ENCODE results near the gene ERCC6L2.

The ERCC6L2 gene

DNA sequence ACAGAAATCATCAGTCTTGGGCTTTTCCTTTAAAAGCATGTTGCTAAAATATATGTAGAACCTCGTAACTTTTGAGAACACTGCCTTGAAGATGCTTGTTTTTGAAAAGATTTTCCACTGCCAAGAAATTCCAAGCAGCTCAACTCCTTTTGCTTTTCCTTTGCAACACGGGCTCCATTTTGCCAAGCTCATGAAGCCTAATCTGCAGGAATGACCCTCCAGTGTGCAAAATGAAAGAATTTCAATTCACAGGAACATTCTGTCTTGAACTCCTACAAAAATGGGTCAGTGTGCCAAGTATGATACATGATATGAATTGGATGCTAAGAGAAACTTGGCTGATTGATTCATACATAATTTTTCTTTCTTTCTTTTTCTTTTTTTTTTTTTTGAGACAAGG, 35.4 kb upstream of the ERCC6L2 start:
- no peak for FAIRE-seq
- DNase-seq (ENCODE audit: insufficient read length), result no peak
- TF ChIP-seq TAF1 (IDR thresholded peaks at IDR 0.05; ENCODE audit: borderline replicate concordance, low read depth, low read length) (no peak), POLR2AphosphoS5 (IDR thresholded peaks at IDR 0.05; ENCODE audit: low read depth, low read length) (no peak), POLR2A (IDR thresholded peaks at IDR 0.05; ENCODE audit: low read depth, low read length) (no peak)

DNA sequence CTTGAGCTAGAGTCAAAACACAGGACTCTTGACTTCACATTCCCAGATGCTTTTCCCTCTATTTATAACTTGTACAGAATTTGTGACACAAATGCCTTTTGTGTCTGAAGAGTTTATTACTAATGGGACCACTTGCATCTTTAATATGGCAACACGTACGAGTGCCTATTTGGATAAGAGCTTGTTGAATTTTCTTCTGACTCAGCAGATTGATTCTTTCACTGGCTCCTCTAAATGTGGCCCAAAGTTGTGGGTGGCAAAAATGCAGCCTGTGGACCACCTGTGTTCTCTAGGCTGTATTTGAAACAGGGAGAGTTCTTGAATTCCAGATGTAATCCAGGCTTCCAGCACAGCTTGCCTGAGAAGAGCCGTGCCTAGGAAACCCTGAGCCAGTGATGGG, 34.1 kb upstream of the ERCC6L2 start:
- FAIRE-seq (no peak), DNase-seq (ENCODE audit: insufficient read length) (no peak)
- TF ChIP-seq TAF1 (IDR thresholded peaks at IDR 0.05; ENCODE audit: borderline replicate concordance, low read depth, low read length) (no peak), POLR2A (IDR thresholded peaks at IDR 0.05; ENCODE audit: low read depth, low read length) (no peak), POLR2AphosphoS5 (IDR thresholded peaks at IDR 0.05; ENCODE audit: low read depth, low read length) (no peak)

DNA sequence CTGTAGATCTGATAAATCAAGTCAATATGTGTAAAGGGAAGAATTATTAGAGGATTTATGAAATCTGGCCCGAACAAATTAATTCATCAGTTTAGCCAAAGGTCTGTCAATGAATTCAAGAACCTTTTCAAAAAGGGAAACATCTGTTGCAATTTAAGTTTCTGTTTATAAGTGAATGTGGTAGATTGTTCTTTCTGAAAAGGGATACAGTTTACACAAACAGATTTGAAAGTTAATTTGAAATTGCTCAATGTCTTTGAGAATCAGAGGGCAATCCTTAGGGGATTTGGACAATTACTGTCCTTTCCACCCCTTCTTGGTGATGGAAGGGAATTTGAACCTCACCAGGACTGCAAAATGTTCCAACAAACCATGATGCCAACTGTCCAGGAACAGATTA, 29.7 kb upstream of the ERCC6L2 start:
- FAIRE-seq, result no peak
- no peak for TF ChIP-seq POLR2A (IDR thresholded peaks at IDR 0.05; ENCODE audit: low read depth, low read length)
- TF ChIP-seq TAF1 (IDR thresholded peaks at IDR 0.05; ENCODE audit: borderline replicate concordance, low read depth, low read length), result no peak
- TF ChIP-seq POLR2AphosphoS5 (IDR thresholded peaks at IDR 0.05; ENCODE audit: low read depth, low read length), result no peak

GRCh38 chr9:95848764-95849163, 26.7 kb upstream of the ERCC6L2 start:
- TF ChIP-seq POLR2A (IDR thresholded peaks at IDR 0.05; ENCODE audit: low read depth, low read length) (no peak), TAF1 (IDR thresholded peaks at IDR 0.05; ENCODE audit: borderline replicate concordance, low read depth, low read length) (no peak), POLR2AphosphoS5 (IDR thresholded peaks at IDR 0.05; ENCODE audit: low read depth, low read length) (no peak)
- DNase-seq (ENCODE audit: insufficient read length) (no peak), FAIRE-seq (no peak)

More for the DNA sequence above, 29.7 kb upstream of the ERCC6L2 start:
- DNase-seq (ENCODE audit: insufficient read length), result no peak

- DNase-seq (ENCODE audit: insufficient read length) (peak; percentile 25), FAIRE-seq (peak; percentile 73)
- no peak for TF ChIP-seq POLR2A (IDR thresholded peaks at IDR 0.05; ENCODE audit: low read depth, low read length)
- no peak; the same call in 1 of the 2 replicates for TF ChIP-seq POLR2AphosphoS5 (IDR thresholded peaks at IDR 0.05; ENCODE audit: low read depth, low read length)
- TF ChIP-seq TAF1 (IDR thresholded peaks at IDR 0.05; ENCODE audit: borderline replicate concordance, low read depth, low read length), result no peak
Observed at GRCh38 chr9:95852059-95853032, 23.1 kb upstream of the ERCC6L2 start.

GRCh38 chr9:95854386-95855020, 21.0 kb upstream of the ERCC6L2 start:
- TF ChIP-seq POLR2A (IDR thresholded peaks at IDR 0.05; ENCODE audit: low read depth, low read length) (no peak), POLR2AphosphoS5 (IDR thresholded peaks at IDR 0.05; ENCODE audit: low read depth, low read length) (no peak), TAF1 (IDR thresholded peaks at IDR 0.05; ENCODE audit: borderline replicate concordance, low read depth, low read length) (no peak)
- FAIRE-seq (no peak), DNase-seq (ENCODE audit: insufficient read length) (no peak)

DNA sequence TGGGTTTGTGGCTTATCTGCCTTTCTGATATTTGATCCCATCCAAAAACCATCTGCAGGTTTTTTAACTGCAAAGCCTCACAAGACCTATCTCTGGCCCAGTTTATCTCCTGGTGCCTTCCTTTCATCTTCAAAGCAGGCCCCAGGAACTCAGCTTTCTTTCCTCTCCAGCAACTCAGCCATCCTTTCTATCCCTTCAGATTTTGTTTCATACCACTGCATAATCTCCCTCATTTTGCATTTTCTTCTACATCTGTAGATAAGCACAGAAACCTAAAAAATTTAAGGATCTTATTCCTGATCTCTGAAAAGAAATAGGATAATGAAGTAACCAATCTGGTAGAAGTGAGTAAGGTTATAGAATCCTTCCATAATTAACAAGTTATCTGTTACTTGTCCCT, 19.5 kb upstream of the ERCC6L2 start:
- no peak for DNase-seq (ENCODE audit: insufficient read length)
- FAIRE-seq, result peak; percentile 90
- no peak for TF ChIP-seq POLR2AphosphoS5 (IDR thresholded peaks at IDR 0.05; ENCODE audit: low read depth, low read length)
- TF ChIP-seq TAF1 (IDR thresholded peaks at IDR 0.05; ENCODE audit: borderline replicate concordance, low read depth, low read length), result no peak
- no peak for TF ChIP-seq POLR2A (IDR thresholded peaks at IDR 0.05; ENCODE audit: low read depth, low read length)

DNA sequence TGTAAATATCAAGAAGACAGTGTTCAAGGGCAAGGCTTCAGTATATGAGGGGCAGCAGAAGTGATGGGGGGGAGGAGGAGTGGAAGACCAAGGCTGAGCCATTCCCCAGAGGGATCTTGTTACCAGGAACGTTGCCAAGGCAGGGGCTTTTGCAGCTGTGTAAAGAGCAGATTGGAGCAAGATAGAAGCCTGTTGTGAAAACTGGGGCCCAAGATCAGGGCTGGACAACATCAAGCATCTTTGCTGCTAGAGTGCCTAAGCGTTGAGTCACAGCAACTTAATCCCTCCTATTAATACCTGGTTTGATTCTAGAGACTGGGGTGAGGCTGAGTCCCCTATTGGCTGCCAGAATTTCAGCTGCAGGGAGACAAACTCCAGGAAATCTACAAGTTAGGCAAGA, 18.4 kb upstream of the ERCC6L2 start:
- TF ChIP-seq POLR2AphosphoS5 (IDR thresholded peaks at IDR 0.05; ENCODE audit: low read depth, low read length) (no peak), POLR2A (IDR thresholded peaks at IDR 0.05; ENCODE audit: low read depth, low read length) (no peak), TAF1 (IDR thresholded peaks at IDR 0.05; ENCODE audit: borderline replicate concordance, low read depth, low read length) (no peak)
- FAIRE-seq (peak; percentile 76), DNase-seq (ENCODE audit: insufficient read length) (no peak)

DNA sequence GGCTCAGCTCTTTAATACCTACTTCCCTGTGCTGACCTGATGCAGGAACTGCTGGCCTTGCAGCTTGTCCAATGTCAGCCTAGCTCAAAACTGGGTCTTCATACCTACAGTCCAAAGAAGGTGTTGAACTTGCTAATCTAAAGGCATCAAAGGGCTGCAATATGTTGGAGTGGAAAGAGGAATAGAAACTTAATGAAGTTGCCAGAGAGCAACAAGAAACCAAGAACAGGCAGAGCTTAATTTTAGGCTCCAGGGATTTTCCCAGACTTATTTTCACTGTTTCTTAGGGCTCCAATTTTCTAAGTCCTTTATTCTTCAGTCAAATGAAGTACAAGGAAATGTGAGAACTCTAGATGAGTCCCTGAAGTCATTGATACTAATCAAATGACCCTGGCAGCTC, 17.6 kb upstream of the ERCC6L2 start:
- no peak for TF ChIP-seq POLR2AphosphoS5 (IDR thresholded peaks at IDR 0.05; ENCODE audit: low read depth, low read length)
- no peak for TF ChIP-seq TAF1 (IDR thresholded peaks at IDR 0.05; ENCODE audit: borderline replicate concordance, low read depth, low read length)
- TF ChIP-seq POLR2A (IDR thresholded peaks at IDR 0.05; ENCODE audit: low read depth, low read length), result 0 out of 2 replicates have a peak, but pooled peaks have one; percentile 24
- DNase-seq (ENCODE audit: insufficient read length) (no peak), FAIRE-seq (peak; percentile 84)

DNA sequence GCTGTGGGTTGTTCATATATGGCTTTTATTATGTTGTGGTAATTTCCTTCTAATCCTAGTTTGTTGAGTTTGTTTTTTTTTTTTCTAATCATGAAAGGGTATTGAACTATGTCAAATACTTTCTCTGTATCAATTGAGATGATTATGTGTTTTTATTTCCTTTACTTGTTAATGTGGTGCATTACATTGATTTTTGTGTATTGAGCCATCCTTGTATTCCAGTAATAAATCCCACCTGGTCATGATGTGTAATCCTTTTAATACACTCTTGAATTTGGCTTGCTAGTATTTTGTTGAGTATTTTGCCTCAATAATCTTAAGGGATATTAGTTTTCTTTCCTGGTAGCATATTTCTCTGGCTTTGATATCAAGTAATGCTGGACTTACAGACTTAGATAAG, 13.1 kb upstream of the ERCC6L2 start:
- no peak for DNase-seq (ENCODE audit: insufficient read length)

DNA sequence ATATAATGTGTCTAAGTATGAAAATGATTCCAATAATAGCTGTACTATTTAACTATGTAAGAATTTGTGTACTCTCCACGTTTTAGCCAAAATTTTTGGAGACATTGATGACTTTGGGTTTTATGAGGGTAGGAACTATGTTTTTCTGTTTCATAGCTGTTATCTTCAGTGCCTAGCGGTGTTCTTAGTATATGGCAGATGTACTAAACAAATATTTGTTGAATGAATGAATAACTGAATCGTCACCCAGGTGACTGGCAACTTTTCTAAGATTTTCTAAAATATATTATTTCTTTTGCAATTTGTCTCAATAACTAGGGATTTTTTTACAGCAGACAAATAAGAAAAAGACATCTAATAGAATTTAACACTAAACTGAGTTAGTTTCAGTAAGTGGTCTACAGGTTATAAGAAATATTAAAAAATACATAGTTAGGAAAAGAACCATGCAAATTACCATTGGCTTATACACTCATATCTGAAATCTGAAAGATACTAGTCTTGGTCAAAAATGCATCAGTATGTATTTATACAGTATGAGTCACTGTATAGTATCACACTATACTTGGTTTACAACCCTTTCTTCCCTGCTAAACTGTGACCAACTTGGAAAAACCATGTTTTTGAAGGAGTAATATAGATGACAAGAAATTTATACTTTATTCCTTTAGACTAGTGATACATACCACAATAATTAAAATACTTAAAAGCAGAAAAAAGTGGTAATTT, 10.5 kb upstream of the ERCC6L2 start:
- FAIRE-seq (no peak), DNase-seq (ENCODE audit: insufficient read length) (no peak)
- TF ChIP-seq TAF1 (IDR thresholded peaks at IDR 0.05; ENCODE audit: borderline replicate concordance, low read depth, low read length), result no peak
- no peak for TF ChIP-seq POLR2AphosphoS5 (IDR thresholded peaks at IDR 0.05; ENCODE audit: low read depth, low read length)
- TF ChIP-seq POLR2A (IDR thresholded peaks at IDR 0.05; ENCODE audit: low read depth, low read length), result no peak

More for the DNA sequence above, 13.1 kb upstream of the ERCC6L2 start:
- TF ChIP-seq POLR2AphosphoS5 (IDR thresholded peaks at IDR 0.05; ENCODE audit: low read depth, low read length) (no peak), TAF1 (IDR thresholded peaks at IDR 0.05; ENCODE audit: borderline replicate concordance, low read depth, low read length) (no peak), POLR2A (IDR thresholded peaks at IDR 0.05; ENCODE audit: low read depth, low read length) (no peak)
- no peak for FAIRE-seq
